ENCODE measurements around the gene DAGLA.

- TF ChIP-seq EZH2 (IDR thresholded peaks at IDR 0.05; ENCODE audit: low read length, unreplicated experiment), result no peak
- TF ChIP-seq, protein P1, sequence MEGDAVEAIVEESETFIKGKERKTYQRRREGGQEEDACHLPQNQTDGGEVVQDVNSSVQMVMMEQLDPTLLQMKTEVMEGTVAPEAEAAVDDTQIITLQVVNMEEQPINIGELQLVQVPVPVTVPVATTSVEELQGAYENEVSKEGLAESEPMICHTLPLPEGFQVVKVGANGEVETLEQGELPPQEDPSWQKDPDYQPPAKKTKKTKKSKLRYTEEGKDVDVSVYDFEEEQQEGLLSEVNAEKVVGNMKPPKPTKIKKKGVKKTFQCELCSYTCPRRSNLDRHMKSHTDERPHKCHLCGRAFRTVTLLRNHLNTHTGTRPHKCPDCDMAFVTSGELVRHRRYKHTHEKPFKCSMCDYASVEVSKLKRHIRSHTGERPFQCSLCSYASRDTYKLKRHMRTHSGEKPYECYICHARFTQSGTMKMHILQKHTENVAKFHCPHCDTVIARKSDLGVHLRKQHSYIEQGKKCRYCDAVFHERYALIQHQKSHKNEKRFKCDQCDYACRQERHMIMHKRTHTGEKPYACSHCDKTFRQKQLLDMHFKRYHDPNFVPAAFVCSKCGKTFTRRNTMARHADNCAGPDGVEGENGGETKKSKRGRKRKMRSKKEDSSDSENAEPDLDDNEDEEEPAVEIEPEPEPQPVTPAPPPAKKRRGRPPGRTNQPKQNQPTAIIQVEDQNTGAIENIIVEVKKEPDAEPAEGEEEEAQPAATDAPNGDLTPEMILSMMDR (conservative IDR thresholded peaks at IDR 0.05; ENCODE audit: low read depth, low read length), result no peak
- no peak for TF ChIP-seq EZH2phosphoT487 (IDR thresholded peaks at IDR 0.05; ENCODE audit: borderline replicate concordance, low read length)
These were observed 12.4 kb upstream of the DAGLA start for GRCh38 chr11:61667684-61668305.

All from PC-3 (cell line).